RWPE2 (cell line): ENCODE results near the gene STXBP2.

ENCODE experiments used
- ATAC-seq: fragments of 200-7000 bp; cut with Tn5 transposase; 3 replicates; pipeline ENCODE4 v1.9.1; 2021; ENCODE audit warnings: low read depth
- DNase-seq: peaks from one replicate; pipeline ENCODE4 v3.0.0-alpha.2; 2020; ENCODE audit warnings: low spot score
- H3K27ac ChIP-seq: fragments of 450-650 bp; 2 replicates; pipeline ENCODE4 v1.5.1; 2017; ENCODE audit warnings: mild to moderate bottlenecking; ENCODE audit not compliant: poor library complexity, severe bottlenecking
- H3K27me3 ChIP-seq: fragments of 250-450 bp; sonication (Bioruptor Pico); 2 replicates; pipeline ENCODE4 v1.5.1; 2021; ENCODE audit warnings: mild to moderate bottlenecking, moderate library complexity; ENCODE audit not compliant: insufficient read depth, poor library complexity, severe bottlenecking
- H3K36me3 ChIP-seq: fragments of 250-450 bp; sonication (Bioruptor Pico); 2 replicates; pipeline ENCODE4 v1.5.1; 2020; ENCODE audit warnings: low read depth, mild to moderate bottlenecking, moderate library complexity
- H3K4me1 ChIP-seq: fragments of 250-450 bp; sonication (Bioruptor Pico); 2 replicates; pipeline ENCODE4 v1.5.1; 2021; ENCODE audit warnings: mild to moderate bottlenecking, moderate library complexity; ENCODE audit not compliant: insufficient read depth, poor library complexity, severe bottlenecking
- H3K4me3 ChIP-seq: fragments of 250-450 bp; sonication (Bioruptor Pico); 2 replicates; pipeline ENCODE4 v1.5.1; 2021; ENCODE audit warnings: mild to moderate bottlenecking, moderate library complexity; ENCODE audit not compliant: severe bottlenecking
- H3K9me3 ChIP-seq: fragments of 250-450 bp; sonication (Bioruptor Pico); 2 replicates; pipeline ENCODE4 v1.5.1; 2021; ENCODE audit warnings: mild to moderate bottlenecking, moderate library complexity; ENCODE audit not compliant: severe bottlenecking
- CTCF ChIP-seq: fragments of 450-650 bp; IDR thresholded peaks from one replicate; pipeline ENCODE4 v1.5.1; 2017; ENCODE audit warnings: mild to moderate bottlenecking, moderate library complexity; ENCODE audit not compliant: poor library complexity, severe bottlenecking

STXBP2 gene

GRCh38 chr19:7639863-7640348 is 3.0 kb downstream of the STXBP2 start:
- Histone ChIP-seq H3K36me3 (no peaks in the 10 kb centered on the region; the same call in 1 of the 2 replicates), H3K4me3 (no peak overlapping the region), H3K4me1 (peaks cover 3% of the 10 kb centered on the region), H3K27me3 (no peaks in the 10 kb centered on the region), H3K27ac (no peak overlapping the region), H3K9me3 (no peaks in the 10 kb centered on the region)
- ATAC-seq: no peak
- DNase-seq: no peak
- no peak for TF ChIP-seq CTCF

- Histone ChIP-seq H3K9me3 (no peaks in the 10 kb centered on the region), H3K4me3 (no peak overlapping the region), H3K27ac (no peak overlapping the region), H3K4me1 (peaks cover 3% of the 10 kb centered on the region), H3K36me3 (no peaks in the 10 kb centered on the region; the same call in 1 of the 2 replicates), H3K27me3 (no peaks in the 10 kb centered on the region)
- TF ChIP-seq CTCF: no peak
- ATAC-seq: no peak
- DNase-seq: no peak
Measured at GRCh38 chr19:7640803-7641202, 3.9 kb downstream of the STXBP2 start.

- ATAC-seq: no peak
- H3K4me3 ChIP-seq: no peak overlapping the region
- H3K36me3 ChIP-seq: no peaks in the 10 kb centered on the region; the same call in 1 of the 2 replicates
- H3K27ac ChIP-seq: no peak overlapping the region
- DNase-seq: no peak
- TF ChIP-seq CTCF: no peak
- peaks cover 2% of the 10 kb centered on the region for H3K4me1 ChIP-seq
- no peaks in the 10 kb centered on the region for H3K9me3 ChIP-seq
- H3K27me3 ChIP-seq: no peaks in the 10 kb centered on the region
Measured at GRCh38 chr19:7641290-7642276, 4.7 kb downstream of the STXBP2 start.

DNA sequence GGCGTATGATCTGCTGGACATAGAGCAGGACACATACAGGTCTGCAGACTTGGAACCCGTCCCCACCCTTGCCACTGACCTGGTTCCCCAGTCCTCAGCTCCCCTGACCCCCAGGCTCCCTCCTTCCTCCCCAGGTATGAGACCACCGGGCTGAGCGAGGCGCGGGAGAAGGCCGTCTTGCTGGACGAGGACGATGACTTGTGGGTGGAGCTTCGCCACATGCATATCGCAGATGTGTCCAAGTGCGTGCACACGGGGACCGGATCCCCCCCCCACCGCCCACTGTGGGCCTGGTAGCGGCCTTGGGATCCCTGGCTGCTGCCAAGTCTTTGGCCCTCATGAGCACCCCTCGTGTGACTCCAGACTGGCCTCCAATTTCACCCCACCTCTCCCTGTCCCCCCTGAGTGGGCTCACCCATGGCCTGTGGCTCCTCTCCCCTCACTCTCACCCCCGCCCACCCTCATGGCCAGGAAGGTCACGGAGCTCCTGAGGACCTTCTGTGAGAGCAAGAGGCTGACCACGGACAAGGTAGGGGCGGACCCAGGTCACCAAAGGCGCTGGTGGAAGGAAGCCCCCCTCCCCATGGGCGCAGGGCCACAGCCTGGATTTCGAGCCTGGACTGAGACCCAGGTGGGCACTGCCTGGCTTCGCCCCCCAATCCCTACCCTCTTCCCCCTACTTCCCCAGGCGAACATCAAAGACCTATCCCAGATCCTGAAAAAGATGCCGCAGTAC is 5.6 kb downstream of the STXBP2 start:
- Histone ChIP-seq H3K36me3 (no peaks in the 10 kb centered on the region; the same call in 1 of the 2 replicates), H3K27me3 (no peaks in the 10 kb centered on the region), H3K27ac (no peak overlapping the region), H3K4me3 (no peak overlapping the region), H3K9me3 (no peaks in the 10 kb centered on the region), H3K4me1 (no peaks in the 10 kb centered on the region)
- DNase-seq (no peak), ATAC-seq (no peak)
- TF ChIP-seq CTCF: no peak
